GM19455 (cell line): Measurements from ENCODE around the gene FOXE1.

Experiments
- ATAC-seq: cut with Tn5 transposase; IDR thresholded peaks from one replicate; pipeline ENCODE4 v1.9.1; 2021; ENCODE audit not compliant: unreplicated experiment

The FOXE1 gene

DNA sequence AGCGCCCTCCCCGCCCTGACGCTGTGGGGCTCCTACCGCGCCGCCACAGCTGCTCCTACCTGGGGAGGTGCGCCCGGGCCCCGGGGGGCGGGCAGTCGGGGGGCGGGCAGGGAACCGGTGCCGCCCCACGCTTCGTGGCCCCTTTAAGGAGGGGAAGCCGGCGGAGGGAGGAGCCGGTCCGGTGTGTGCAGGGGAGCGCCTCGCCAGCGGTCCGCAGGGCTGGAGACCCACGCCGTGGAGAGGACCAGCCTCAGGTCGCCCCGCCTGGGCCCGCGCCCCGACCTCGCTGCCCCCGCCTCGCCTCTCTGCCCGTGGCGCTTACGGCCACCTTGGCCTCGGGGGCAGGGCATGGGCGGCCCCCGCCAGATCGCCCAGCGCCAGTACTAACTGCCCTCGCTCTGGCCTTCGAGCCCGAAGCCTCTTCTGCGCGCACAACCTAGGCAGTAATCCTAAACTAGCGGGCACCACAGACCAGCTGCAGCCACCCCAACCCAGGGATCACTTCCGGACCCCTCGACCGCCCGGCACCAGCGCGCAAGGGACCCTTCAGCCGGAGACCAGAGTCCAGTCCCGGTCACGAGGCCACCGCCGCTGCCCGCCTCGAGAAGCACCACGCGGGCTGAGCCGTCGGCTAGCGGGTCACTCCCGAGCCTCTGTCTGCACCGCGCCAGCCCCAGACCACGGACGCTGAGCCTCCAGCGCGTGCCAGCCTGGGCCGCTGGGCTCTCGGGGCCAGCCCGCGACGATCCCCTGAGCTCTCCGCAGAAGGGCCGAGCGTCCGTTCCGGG, at the start of gene FOXE1:
TSS of gene FOXE1 (plus strand) at position 171 of the 788 bp plus-strand sequence. CDS start 689 bp downstream, outside the sequence.
- ATAC-seq: no peak

- no peak for ATAC-seq
Measured at GRCh38 chr9:97804059-97804365, 49.0 kb upstream of the FOXE1 start.

DNA sequence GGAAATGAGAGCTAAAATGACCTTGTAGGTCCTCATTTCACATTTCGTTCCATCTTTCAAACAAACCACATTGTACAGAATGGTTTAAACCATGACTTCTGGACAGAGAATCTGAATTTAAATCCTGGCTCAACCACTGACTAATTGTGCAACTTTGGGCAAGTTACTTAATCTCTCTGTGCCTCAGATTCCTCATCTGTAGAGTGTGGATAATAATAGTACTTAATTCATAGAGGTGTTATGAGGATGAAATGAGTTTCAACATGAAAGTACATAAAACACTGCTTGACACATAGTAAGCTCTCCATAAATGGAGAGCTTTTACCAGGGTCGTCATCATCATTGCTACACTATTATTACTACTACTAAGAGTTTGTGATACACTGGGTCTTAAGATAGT, 46.3 kb upstream of the FOXE1 start:
- ATAC-seq: no peak

- ATAC-seq: no peak
Measured at GRCh38 chr9:97807681-97808080, 45.3 kb upstream of the FOXE1 start.

DNA sequence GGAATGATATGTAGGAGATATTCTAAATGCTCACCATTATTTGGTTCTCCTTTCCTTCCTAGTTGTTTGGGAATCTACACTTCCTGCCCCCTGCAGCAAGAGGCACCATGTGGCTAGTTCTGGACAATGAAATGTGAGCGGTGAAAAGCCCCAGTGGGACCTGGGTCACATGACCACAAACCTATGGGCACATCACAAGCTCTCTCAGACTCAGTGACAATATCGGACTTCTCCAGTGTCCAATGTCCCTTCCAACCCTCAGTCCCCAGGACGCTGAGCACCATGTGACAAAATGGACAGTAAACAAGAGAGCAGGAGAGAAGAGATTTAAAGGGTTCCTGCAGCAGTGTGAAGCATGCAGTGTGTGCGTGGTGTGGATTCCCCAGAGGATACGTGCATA, 44.6 kb upstream of the FOXE1 start:
- no peak for ATAC-seq

- no peak for ATAC-seq
Measured at GRCh38 chr9:97808972-97809371, 44.1 kb upstream of the FOXE1 start.

GRCh38 chr9:97809666-97810344, 43.2 kb upstream of the FOXE1 start:
- no peak for ATAC-seq

GRCh38 chr9:97811533-97812246, 41.3 kb upstream of the FOXE1 start:
- ATAC-seq: no peak

GRCh38 chr9:97812247-97812543, 40.8 kb upstream of the FOXE1 start:
- ATAC-seq: no peak

- ATAC-seq: no peak
Measured at GRCh38 chr9:97813072-97813471, 40.0 kb upstream of the FOXE1 start.

- no peak for ATAC-seq
Measured at GRCh38 chr9:97819735-97820134, 33.3 kb upstream of the FOXE1 start.

- ATAC-seq: no peak
Measured at GRCh38 chr9:97820373-97820772, 32.7 kb upstream of the FOXE1 start.

DNA sequence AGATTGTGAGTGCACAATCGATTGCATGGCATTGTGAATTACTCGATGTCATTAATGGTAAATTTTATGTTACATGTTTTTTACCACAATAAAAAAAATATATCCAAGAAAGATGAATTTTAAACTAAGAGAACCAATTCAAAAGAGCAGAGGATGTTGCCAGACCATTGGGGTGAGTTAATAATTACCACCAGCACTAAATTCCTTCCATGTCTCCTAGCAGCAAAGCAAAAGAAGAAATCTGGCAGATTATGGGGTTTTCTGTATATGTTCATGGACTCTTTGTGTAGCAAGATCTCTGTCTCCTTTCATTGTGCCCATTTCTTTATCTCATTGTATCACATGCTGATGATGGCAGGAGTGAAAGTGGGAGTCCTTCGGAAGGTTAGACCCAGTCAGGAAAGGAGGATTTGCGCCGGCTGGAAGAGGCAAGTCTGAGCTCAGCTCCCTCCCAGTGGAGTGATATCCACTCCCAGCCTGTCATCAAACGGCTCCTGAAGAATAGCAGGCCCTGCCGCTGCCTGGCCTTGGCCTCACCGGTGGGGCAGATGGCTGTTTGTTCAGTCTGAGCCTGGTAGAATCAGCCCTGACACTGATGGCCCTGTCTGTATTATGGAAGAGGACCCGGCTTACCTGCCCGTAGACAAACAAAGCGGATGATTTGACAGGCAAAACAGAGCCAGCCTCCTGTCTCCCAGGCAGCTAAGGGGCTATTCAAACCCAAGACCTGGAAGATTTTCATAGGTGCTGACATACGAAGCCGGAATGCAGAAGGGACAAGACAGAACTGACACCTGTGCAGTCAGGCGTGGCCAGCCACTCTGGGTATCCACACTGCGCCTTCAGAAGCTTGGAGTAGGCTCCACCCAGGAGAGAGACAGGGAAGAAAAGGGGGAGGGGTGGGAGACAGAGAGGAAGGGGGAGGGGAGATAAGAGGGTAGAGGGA, 21.9 kb upstream of the FOXE1 start:
- no peak for ATAC-seq

- ATAC-seq: no peak
Measured at GRCh38 chr9:97831843-97832636, 21.0 kb upstream of the FOXE1 start.

DNA sequence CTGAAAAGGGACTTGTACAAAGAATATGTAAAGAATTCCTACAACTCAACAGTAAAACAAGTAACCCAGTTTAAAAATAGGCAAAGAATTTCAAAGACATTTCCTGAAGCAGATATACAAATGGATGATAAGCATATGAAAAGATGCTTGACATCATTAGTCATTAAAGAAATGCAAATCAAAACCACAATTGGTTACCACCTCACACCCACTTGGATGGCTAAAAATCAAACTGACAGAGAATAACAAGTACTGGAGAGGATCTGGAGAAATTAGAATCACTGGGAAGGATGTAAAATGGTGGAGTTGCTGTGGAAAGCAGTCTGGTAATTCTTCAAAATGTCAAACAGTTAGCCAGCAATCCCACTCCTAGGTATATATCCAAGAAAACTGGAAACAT, 12.5 kb upstream of the FOXE1 start:
- ATAC-seq: no peak

DNA sequence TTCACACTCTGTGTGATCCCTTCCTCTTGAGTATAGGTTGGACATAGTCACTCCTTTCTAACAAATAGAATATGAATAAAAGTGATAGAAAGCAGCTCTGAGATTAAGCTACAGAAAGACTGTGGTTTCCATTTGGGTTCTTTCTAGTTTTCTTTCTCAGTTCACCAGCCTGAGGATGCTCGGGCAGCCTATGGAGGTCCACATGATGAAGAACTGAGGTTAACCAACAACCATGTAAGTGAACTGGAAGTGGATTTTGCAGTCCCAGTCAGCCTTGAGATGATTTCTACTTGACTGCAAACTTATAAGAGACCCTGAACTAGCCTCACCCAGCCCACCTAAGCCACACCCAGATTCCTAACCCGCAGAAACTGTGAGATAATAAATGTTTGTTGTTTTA, 10.1 kb upstream of the FOXE1 start:
- ATAC-seq: no peak

DNA sequence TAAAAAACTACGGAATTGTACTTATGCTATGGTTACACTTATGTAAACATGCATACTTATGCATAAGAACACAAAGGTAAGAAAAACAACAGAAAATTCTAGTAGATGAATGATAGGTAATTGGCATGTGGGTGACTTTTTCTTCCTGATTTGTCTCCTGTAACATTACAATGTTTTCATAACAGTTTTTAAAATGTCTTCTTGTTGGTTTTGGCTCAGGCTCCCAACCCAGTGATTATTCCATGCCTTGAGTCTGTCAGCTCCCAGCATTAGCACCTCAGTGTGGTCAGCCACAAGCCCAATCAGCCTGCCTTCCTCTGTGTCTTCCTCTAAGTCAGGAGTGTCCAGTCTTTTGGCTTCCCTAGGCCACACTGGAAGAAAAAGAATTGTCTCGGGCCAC, 7.9 kb upstream of the FOXE1 start:
- no peak for ATAC-seq

DNA sequence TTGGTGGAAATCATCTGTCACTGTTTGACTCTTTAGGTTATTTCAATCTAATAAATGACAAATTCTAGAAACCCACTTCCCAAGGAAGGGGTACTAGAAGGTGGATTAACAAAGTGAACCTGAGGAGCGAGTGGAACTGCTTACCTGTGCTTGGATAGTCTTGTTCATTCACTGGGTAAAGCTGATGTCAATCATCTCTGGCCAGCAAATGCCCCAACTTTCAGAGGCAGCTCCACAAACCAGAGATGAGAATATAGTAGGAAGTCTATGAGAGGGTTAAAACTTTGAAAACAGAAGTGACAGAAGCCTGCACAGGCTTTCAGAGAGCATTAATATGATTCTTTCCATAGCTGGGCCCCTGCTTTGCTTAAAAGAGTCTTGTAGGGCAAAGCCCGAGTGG, 7.3 kb upstream of the FOXE1 start:
- ATAC-seq: no peak

DNA sequence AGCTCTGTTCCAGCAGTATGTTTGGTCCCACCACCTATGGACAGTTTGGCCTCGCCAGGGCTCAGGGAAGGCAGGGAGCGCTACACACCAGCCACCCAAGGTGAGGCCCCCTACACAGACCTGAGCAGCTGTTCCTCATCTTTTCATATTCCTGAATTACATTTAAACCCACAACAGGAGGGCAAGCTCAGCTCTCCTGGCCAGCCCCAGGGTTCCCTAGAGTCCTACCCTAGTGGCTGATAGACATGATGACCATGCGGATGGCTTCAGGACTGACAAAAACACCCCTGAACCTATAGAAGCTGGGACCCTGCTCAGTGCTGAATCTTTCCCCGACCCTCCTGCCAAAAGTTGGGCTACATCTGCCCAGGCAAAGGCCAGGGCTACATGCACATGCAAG, 6.7 kb upstream of the FOXE1 start:
- no peak for ATAC-seq

- no peak for ATAC-seq
Measured at GRCh38 chr9:97847474-97848214, 5.4 kb upstream of the FOXE1 start.
